Astrocyte of the hippocampus (primary cell): ENCODE results near the gene TSNAX.

ENCODE experiments used
- DNase-seq: peaks from one replicate; pipeline ENCODE4 v3.0.0; 2011; ENCODE audit warnings: low read depth, low spot score

TSNAX gene

DNA sequence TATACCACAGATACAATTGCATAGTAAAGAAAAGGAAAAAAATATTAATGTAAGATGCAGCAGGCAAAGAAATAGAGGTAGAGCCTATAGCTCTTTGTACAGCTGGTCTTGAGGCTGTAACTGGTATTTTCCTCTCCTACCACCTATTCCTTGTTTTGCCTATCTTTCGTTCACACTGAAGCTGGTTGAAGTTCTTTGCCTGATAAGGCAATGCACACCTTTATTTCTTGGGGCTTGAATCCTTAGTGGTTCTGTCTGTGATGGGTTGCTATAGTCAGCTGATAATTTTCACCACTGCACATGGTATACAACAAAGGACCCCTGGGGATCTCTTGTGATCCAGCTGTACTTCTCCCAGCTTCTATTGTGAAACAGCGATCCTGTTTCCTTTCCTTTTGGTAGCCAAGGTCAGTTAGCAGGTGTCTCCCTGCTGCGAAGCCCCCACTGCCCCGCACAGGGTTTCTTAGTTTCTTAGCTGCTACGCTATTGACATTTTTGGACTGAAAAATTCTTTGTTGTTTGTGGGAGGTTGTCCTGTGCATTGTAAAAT is 9.9 kb upstream of the TSNAX start:
- DNase-seq: no peak

DNA sequence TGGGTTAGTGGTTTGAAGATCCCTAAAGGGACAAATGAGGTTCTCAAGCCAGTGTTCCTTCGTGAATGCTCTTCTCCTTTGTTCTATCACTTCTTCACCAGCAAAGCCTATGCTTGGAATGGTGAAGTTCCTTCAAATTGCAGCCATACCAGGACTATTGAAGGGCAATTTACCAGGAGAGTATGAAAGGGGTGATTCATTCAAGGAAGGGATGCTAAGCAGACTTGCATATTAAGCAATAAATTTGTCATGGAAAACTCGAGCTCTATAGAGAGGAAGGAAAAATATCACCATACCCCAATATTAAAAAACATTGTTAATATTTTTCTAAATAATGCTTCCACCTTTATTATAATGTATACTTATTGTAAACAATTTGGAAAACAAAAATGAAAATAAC is 9.3 kb upstream of the TSNAX start:
- DNase-seq: no peak

DNA sequence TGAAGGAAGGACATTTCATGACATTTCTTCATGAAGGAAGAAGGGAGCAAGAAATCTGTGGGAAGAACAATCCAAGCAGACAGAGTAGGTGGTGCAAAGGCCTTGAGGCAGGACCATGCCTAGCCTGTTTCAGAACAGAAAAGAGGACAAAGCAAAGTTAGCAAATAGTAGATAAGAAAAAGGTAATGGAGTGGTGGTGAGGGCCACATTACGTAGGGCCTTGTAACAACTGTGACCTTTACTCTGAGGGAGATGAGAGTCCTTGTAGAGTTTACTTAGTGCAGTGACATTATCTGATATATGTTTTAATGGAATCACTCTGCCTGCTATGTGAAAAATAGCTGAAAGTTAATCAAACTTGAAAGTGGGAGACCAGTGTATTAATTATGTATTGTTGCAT is 6.4 kb upstream of the TSNAX start:
- DNase-seq: no peak

DNA sequence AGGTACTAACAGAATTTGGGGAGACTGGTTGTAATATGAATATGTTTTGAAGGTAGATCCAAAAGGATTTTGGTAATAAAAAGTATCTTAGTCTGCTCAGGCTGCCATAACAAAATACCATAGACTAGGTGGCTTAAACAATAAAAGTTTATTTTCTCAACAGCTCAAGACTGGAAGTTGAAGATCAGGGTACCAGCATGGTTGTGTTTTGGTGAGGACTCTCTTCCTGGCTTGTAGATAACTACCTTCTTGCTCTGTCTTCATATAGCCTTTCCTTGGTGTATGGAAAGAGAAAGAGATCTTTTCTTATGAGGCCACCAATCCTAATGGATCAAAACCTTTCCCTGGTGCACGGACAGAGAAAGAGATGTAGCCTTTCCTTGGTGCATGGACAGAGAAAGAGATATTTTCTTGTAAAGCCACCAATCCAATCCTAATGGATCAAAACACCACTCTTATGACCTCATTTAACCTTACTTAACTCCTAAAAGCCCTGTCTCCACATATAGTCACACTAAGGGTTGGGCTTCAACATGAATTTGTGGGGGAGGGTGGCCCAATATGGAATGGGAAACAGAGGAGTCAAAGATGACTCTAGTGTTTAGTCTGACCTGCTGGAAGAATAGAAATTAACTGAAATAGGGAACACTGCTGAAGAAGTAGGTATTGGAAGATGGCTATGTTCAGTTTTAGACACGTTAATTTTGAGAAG is 5.4 kb upstream of the TSNAX start:
- no peak for DNase-seq

DNA sequence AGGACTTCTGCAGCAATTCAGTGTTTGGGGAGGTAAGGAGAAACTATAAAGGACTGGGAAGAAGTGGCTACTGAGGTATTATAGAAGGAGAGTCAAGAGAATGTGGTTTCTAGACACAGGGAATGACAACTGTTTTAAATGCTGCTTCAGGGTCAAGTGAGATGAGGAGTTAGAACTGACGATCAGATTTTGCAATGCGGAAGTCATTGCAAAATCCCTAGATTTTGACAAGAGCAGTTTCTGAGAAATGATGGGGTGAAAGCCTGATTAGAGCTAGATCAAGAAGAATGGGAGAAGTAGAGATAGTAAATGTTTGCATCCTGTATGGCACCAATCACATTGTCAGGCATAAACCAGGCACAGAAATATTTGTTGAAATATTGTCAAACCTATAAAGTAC is 4.7 kb upstream of the TSNAX start:
- DNase-seq: no peak

DNA sequence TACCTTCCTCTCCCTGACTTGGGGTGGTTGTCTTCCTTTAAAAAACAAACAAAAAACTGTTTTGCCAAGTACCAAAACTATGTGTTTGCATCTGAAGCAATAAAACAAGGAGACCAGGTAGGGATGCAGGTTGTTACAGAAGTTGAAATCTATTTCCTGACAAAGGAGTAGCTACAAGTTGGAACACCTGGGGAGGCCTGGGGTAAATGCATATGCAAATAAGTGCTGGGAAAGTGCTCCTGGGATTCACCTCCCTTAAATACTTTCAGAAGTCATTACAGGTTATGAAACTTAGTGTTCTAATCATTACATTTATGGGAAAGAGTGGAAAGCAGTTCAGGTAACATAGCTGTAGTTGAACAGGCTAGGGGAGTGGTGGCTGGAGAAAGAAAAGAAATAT is 1.9 kb upstream of the TSNAX start:
- DNase-seq: no peak

DNA sequence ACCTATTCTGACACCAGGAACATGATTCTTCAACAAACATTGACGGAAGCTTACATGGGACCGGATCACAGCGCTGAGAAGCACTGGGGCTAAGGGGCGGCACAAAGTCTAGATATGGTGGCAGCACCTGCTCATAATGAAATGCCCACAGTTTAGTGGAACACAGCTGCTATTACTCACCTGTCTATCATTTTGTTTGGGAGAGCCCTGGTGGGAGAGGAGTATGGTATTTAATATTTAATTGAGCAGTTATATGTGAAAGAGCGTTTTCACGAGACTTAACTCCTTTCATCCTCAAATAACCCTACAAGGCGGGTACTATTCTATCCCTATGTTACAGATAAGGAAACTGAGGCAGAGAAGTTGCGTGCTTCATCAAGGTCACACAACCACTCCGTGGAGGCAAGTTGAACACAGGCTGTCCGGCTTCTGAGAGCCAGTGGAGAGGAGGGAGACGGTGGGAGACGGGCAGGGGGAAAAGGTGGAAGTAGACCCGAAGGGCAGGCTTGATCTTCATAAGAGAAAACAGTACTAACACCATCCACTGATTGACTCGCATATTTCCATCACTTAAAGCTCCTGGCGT is 790 bp upstream of the TSNAX start:
- no peak for DNase-seq

DNA sequence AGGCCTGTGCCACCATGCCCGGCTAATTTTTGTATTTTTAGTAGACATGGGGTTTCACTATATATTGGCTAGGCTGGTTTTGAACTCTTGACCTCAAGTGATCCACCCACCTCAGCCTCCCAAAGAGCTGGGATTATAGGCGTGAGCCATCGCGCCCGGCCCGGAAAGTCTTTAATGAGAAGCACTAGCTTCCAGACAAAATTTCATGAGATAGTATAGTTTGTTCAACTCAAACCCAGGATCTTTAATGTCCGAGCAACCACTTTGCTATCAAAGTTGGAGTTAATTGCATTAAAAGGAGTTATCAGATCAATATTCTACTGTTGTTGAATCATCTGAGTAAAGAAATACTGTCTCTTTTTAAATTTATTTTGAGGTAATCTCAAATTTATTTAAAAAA is 4.8 kb downstream of the TSNAX start:
- DNase-seq: no peak

DNA sequence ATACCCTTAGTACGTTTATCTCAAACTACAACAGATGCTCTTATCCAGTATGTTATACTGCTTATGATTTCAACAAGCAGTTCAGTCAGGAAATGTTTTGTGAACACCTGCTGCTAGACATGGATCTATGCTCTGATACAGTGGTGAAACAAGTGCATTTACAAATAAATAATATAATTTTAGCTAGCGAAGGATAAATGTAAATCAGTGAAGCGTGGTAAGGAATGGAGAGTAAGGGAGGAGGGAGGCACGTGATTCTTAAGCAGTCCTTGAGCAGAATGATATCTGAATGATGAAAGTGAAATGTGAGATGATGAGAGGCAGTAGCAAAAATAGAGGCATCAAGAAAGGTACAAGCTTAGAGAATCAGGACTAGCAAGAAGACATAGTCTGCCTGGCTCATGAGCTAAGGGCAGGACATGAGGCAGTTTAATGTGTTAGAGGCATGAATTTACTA is 6.3 kb downstream of the TSNAX start:
- DNase-seq: no peak

DNA sequence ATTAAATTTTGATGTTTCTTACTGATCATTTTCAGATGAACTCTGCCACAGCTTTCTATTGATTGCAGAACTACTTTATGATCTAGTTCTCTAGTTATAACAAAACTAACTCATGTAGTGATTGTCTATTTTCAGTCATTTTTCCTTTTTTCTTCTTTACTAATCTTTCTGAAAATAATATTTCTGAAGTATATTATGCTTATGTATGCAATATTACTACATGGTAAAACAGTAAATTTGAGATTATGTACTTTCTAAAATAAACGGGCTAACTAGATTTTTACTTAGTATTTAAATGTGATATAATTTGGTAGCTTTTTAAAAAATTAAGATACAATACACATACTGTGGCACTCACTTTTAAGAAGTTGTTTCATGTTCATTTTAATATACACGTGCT is 7.6 kb downstream of the TSNAX start:
- no peak for DNase-seq

DNA sequence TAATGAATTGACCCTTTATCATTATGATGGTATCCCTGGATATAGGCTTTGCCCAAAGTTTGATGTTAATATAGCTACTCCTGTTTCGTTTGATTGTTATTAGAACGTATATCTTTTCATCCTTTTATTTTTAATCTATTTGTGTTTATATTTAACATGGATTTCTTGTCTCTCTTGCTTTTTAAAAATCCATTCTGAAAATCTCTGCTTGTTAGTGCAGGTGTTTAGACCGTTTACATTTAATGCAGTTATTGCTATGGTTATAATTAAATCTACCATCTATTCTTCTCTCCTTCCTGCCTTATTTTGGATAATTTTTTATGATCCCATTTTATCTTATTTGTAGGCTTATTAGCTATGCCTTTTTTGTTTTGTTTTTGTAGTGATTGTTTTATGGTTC is 12.4 kb downstream of the TSNAX start:
- DNase-seq: no peak

DNA sequence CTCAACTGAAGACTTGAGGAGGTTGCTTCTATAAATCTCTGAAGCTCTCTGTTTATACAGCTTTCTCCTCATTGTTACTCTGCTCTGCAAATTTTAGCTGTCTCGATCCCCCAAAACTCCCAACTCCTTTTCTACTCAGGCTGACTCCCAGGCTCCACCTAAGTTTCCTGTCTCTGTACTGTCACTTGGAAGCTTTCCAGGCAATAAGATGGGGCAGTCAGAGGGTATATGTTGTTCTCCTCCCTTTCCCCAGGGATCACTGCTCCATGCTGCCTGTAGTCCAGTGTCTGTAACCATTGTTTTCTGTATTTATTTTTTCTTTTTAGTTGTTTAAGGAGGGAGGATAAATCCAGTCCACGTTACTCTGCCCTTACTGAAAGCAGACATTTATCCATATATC is 13.4 kb downstream of the TSNAX start:
- DNase-seq: no peak

DNA sequence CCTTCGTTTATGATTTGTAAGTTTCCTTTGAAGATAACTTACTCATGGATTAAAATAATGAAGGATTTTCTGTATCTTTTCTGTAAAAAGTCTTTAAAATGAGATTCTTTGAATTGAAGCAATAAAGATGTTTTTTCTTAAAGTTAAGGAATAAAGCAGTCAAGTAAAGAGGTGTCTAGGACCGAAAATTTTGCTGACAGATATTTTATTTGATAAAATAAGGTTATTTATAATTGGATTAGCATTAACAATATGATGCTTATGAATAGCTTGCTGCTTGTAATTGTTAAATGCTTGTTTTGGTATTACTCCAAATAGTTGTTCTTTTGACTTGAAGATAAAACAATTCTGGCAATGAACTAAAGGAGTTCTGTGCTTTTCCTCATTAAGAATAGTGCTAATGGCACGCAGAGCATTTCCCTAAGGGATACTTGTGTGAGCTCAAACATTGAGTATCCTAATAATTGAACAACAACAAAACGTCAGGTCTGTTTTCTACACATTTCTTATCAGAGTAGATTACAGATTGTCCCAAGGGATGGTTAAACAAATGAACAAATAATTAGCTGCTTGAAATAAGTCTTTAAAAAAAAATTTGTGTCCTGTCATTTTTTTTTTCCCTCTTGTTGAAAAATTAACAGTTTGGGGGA is 16.6 kb downstream of the TSNAX start:
- DNase-seq: peak; percentile 25

DNA sequence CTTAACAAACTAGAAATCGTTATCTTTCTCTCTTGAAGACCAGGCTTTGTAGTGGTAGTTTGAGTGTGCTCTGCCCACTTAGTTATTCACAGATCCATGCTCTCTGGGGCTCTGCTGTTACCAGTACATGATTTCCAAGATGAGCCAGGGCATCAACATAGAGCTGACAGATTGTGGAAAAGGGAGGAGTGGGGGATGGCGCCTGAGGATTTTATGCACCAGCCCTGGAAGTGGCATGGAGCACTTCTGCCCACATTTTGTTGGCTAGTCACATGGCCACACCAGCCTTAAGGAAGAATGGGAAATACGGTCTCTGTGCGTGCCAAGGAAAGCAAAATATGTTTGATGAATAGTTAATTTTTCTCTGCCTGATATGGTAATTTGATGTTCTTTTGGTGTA is 18.2 kb downstream of the TSNAX start:
- DNase-seq: no peak

DNA sequence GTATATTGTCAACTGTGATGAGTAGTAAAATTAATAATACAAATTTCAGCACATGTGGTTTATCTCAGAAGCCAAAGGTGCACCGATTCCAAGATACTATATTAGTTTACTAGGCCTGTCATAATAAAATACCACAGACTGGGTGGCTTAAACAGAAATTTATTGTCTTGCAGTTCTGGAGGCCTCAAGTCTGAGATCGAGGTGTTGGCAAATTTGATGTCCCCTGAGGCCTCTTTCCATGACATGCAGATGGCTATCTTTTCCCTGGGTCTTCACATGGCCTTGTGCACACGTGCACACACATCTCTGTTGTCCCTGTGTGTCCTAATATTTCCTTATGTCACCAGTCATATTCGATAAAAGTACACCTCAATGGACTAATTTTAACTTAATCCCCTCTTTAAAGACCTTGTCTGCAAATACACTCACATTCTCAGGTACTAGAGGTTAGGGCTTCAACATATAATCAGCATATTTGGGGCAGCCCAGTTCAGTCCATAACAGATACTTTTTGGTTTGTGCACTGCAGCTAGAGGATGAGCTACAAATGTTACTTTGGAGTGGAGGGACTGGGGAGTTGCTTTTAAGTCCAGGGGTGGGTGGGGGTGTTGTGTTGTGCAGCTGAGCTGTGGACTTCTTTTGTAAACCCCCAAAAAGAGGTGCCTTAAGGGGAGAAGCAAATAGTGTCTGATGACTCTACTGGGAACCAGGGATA is 21.4 kb downstream of the TSNAX start:
- DNase-seq: no peak

DNA sequence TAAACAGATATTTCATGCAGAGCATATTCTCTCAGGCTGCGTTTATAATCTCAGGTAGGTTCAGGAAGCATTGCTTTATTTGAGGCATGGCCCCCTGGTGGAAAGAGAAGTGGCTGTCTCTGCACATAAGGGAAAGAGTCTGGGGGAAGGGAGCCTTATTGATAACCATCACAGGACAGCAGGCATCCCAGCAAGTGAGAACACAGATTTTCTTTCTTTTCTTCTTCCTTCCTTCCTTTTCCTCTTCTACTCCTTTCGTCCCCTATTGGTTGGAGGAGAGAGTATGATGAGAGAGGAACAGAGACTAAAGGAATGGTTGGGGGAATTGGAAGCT is 21.9 kb downstream of the TSNAX start:
- no peak for DNase-seq

DNA sequence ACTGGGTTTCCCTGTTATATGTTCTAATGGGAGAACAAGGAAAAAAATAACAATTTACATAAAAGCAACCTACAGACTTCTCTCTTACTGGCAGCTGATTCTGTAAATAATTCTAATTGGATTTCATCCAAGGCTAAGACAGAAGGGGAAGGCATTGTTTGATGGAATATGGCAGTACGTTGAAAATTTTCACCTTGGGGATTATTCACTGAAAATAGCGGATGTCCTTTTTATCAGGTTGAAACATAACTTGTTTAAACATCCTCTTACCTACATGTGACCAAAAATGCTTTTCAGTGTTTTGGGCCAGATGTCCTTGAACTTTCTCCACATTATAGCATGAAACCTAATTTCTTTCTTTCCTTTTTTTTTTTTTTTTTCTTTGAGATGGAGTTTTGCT is 24.9 kb downstream of the TSNAX start:
- no peak for DNase-seq

DNA sequence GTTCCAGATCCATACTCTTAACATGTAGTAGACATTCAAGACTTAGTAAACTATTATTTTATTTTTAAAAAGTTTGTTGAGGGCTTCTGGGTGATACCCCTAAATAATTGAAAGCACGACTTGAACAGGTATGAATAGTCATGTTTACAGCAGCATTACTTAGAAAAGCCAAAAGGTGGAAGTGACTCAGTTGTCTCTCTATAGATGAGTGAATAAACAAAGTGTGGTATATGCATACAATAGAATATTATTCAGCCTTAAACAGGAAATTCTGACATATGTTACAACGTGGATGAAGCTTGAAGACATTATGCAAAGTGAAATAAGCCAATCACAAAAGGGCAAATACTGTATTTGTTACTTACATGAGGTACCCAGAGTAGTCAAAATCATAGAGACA is 26.5 kb downstream of the TSNAX start:
- DNase-seq: no peak

DNA sequence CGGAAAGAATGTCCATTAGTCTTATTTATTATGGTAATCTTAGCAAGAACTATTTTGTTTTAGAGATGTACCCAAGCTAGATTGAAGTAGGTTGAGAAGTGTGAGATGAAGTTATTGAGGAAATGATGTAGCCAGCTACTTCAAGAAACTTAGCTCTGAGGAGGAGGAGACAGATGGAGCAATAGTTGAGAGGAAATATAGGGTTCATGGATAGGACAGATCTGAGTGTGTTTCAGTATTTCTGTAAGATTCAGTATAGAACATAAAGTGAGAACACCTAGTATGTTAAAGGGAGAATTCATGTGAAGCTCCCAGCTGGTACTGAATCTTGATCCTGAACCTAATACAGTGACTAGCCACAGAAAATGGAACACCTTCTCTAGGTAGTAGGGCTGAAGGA is 28.9 kb downstream of the TSNAX start:
- DNase-seq: no peak

DNA sequence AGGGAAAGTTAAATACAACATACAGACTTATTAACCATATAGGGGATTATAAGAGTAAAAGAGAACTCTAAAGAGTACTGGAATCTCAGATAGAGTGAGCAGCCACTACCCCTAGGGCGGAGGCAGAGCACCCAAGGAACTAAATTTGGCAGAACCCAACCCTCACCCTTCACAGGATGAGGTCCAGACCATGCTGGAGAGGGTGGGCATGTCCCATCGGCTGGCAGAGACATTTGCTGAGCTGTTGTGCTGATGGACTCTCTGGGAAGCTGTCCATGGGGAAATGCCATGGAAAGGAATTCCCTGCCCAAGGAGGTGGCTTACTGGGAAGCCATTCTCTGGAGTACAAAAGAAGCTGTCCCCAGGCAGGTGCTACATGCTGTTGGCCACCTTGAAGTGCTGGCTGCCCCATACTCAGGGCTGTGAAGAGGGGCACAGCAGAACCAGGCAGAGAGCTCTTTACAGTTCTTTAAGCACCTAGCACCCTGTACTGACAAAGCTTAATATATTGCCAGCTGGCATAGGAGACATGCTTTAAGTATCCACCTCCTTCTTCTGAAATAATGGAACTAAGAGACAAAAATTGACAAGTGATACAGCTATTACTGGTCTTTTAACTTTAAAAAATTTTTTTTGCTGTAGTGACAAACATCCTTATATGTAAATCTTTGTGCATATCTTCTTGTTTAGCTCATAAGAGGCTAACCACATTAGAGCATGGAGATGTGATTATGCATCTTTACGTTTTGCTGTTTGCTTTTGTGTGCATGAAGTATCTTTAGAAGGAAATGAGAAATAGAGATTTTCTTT is 29.6 kb downstream of the TSNAX start:
- DNase-seq: peak; percentile 36

DNA sequence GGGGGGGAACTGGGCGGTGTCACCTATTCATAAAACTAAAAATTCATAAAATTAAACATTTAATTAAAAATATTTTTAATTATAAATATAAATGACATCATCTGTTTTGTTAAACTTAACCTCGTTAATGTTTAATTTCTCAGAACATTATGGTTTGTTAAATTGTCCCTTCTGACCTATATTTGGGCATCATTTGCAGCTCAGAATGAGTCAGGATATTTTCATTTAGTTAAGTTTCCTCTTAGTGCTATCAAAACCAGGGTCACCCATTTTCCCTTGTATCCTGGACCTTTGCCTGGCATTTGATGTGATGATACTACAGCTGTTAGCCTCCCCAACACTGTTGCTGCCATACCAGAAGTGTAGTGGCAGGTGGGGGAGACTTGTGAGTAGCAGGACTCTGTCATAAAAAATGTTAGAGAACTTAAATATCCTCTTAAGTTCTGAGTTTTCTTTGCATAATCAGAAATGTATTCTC is 30.3 kb downstream of the TSNAX start:
- DNase-seq: peak; percentile 7
